WTC11 (cell line): ENCODE data around the gene CBFA2T3. TPM values are rescaled to one million over a fixed set of nuclear protein-coding genes. Genes with fewer than 3 reads are reported as not detected.

Experiments used
- ATAC-seq: fragments of 200-7000 bp; cut with Tn5 transposase; 2 replicates; pipeline ENCODE4 v1.10.0; 2021; ENCODE audit warnings: mild to moderate bottlenecking, moderate library complexity
- CTCF ChIA-PET: fragments of 300-600 bp; sonication (Branson Sonifier 250); formaldehyde crosslinking; loops from one replicate; lab custom pipeline; 2021; ENCODE audit warnings: antibody characterized with exemption; lab: Charles Lee
- POLR2A ChIA-PET: fragments of 350-600 bp; sonication (Branson Sonifier 250); formaldehyde crosslinking; loops from one replicate; lab custom pipeline; 2021; ENCODE audit warnings: antibody characterized with exemption; lab: Charles Lee
- DNase-seq: peaks from one replicate; pipeline ENCODE4 v3.0.0; 2021; ENCODE audit warnings: low spot score
- H3K27ac Mint-ChIP-seq: 2 replicates; pipeline ENCODE4 v1.8.0; 2021; ENCODE audit warnings: mixed read lengths
- H3K27me3 Mint-ChIP-seq: 2 replicates; pipeline ENCODE4 v1.8.0; 2021; ENCODE audit warnings: low read depth, mild to moderate bottlenecking, moderate library complexity, mixed read lengths
- H3K36me3 Mint-ChIP-seq: 2 replicates; pipeline ENCODE4 v1.8.0; 2021; ENCODE audit warnings: mixed read lengths
- H3K4me1 Mint-ChIP-seq: 2 replicates; pipeline ENCODE4 v1.8.0; 2022; ENCODE audit warnings: mixed read lengths
- H3K4me3 Mint-ChIP-seq: 2 replicates; pipeline ENCODE4 v1.8.0; 2021; ENCODE audit warnings: mild to moderate bottlenecking, moderate library complexity, mixed read lengths
- H3K9me3 Mint-ChIP-seq: 2 replicates; pipeline ENCODE4 v1.8.0; 2021; ENCODE audit warnings: mixed read lengths
- ATF1 ChIP-seq: sonication (generic); formaldehyde crosslinking; IDR thresholded peaks from 2 replicates; pipeline ENCODE4 v1.8.1; 2023; ENCODE audit warnings: mild to moderate bottlenecking, moderate library complexity, missing genetic modification reagents
- CBFB ChIP-seq: sonication (generic); formaldehyde crosslinking; IDR thresholded peaks from 2 replicates; pipeline ENCODE4 v1.8.1; 2022; ENCODE audit warnings: mild to moderate bottlenecking, low read depth, missing genetic modification reagents
- ELF4 ChIP-seq: sonication (generic); formaldehyde crosslinking; IDR thresholded peaks from 2 replicates; pipeline ENCODE4 v1.8.1; 2022; ENCODE audit warnings: low read depth, mild to moderate bottlenecking, moderate library complexity, missing genetic modification reagents
- ESRRA ChIP-seq: sonication (generic); formaldehyde crosslinking; IDR thresholded peaks from 2 replicates; pipeline ENCODE4 v1.8.1; 2022; ENCODE audit warnings: mild to moderate bottlenecking, missing genetic modification reagents, borderline replicate concordance
- FOXK1 ChIP-seq: sonication (generic); formaldehyde crosslinking; IDR thresholded peaks from 2 replicates; pipeline ENCODE4 v1.8.0; 2022; ENCODE audit warnings: mild to moderate bottlenecking, moderate library complexity, missing genetic modification reagents
- FOXP1 ChIP-seq: sonication (generic); formaldehyde crosslinking; IDR thresholded peaks from 2 replicates; pipeline ENCODE4 v1.8.0; 2022; ENCODE audit warnings: missing genetic modification reagents, mild to moderate bottlenecking, moderate library complexity, borderline replicate concordance
- HMGA2 ChIP-seq: fragments of 250-450 bp; sonication (Bioruptor Pico); IDR thresholded peaks from 2 replicates; pipeline ENCODE4 v1.4.0; 2021; ENCODE audit warnings: mild to moderate bottlenecking, moderate library complexity
- MXD4 ChIP-seq: fragments of 250-450 bp; sonication (Bioruptor Pico); IDR thresholded peaks from 2 replicates; pipeline ENCODE4 v1.8.0; 2021; ENCODE audit warnings: mild to moderate bottlenecking, moderate library complexity, borderline replicate concordance
- NFATC4 ChIP-seq: fragments of 250-450 bp; sonication (Bioruptor Pico); IDR thresholded peaks from 2 replicates; pipeline ENCODE4 v1.9.0; 2021; ENCODE audit warnings: mild to moderate bottlenecking
- NFE2L1 ChIP-seq: sonication (generic); formaldehyde crosslinking; IDR thresholded peaks from 2 replicates; pipeline ENCODE4 v1.8.1; 2023; ENCODE audit warnings: missing genetic modification reagents
- SMAD3 ChIP-seq: sonication (generic); formaldehyde crosslinking; IDR thresholded peaks from 2 replicates; pipeline ENCODE4 v1.8.0; 2022; ENCODE audit warnings: missing genetic modification reagents, mild to moderate bottlenecking, borderline replicate concordance
- TP53 ChIP-seq: sonication (generic); formaldehyde crosslinking; IDR thresholded peaks from 2 replicates; pipeline ENCODE4 v1.8.1; 2023; ENCODE audit warnings: mild to moderate bottlenecking, missing genetic modification reagents
- ZNF138 ChIP-seq: sonication (generic); formaldehyde crosslinking; conservative IDR thresholded peaks from 2 replicates; pipeline ENCODE4 v1.8.1; 2022; ENCODE audit warnings: mild to moderate bottlenecking, moderate library complexity, missing genetic modification reagents
- ZNF263 ChIP-seq: sonication (generic); formaldehyde crosslinking; IDR thresholded peaks from 2 replicates; pipeline ENCODE4 v1.8.1; 2022; ENCODE audit warnings: low read depth, mild to moderate bottlenecking, moderate library complexity, missing genetic modification reagents
- ZNF317 ChIP-seq: sonication (generic); formaldehyde crosslinking; IDR thresholded peaks from 2 replicates; pipeline ENCODE4 v1.8.1; 2023; ENCODE audit warnings: low read depth, mild to moderate bottlenecking, moderate library complexity, missing genetic modification reagents, borderline replicate concordance
- total RNA-seq: library from RNA; stranded (reverse); gene quantifications from 3 replicates; pipeline ENCODE4 v1.2.3, GENCODE V29; 2021
- TF ChIP-seq, protein P1 (sequence below): sonication (generic); formaldehyde crosslinking; IDR thresholded peaks from 2 replicates; pipeline ENCODE4 v1.8.1; 2022; ENCODE audit warnings: mild to moderate bottlenecking, moderate library complexity, missing genetic modification reagents
- TF ChIP-seq, protein P2 (sequence below): sonication (generic); formaldehyde crosslinking; conservative IDR thresholded peaks from 2 replicates; pipeline ENCODE4 v1.8.1; 2022; ENCODE audit warnings: mild to moderate bottlenecking, missing genetic modification reagents
- TF ChIP-seq, protein P3 (sequence below): sonication (generic); formaldehyde crosslinking; IDR thresholded peaks from 2 replicates; pipeline ENCODE4 v1.8.0; 2022; ENCODE audit warnings: mild to moderate bottlenecking, missing genetic modification reagents
- TF ChIP-seq, protein P4 (sequence below): sonication (generic); formaldehyde crosslinking; IDR thresholded peaks from 2 replicates; pipeline ENCODE4 v1.8.0; 2023; ENCODE audit warnings: missing genetic modification reagents, mild to moderate bottlenecking, borderline replicate concordance
- TF ChIP-seq, protein P5 (sequence below): sonication (generic); formaldehyde crosslinking; IDR thresholded peaks from 2 replicates; pipeline ENCODE4 v1.8.0; 2023; ENCODE audit warnings: missing genetic modification reagents
- TF ChIP-seq, protein P6 (sequence below): fragments of 250-450 bp; sonication (Bioruptor Pico); IDR thresholded peaks from 2 replicates; pipeline ENCODE4 v1.9.0; 2021; ENCODE audit warnings: mild to moderate bottlenecking
- TF ChIP-seq, protein P7 (sequence below): sonication (generic); formaldehyde crosslinking; IDR thresholded peaks from 2 replicates; pipeline ENCODE4 v1.8.1; 2022; ENCODE audit warnings: low read depth, missing genetic modification reagents, borderline replicate concordance
- TF ChIP-seq, protein P8 (sequence below): fragments of 250-450 bp; sonication (Bioruptor Pico); IDR thresholded peaks from 2 replicates; pipeline ENCODE4 v1.9.0; 2021; ENCODE audit warnings: moderate library complexity, mild to moderate bottlenecking, inconsistent platforms, borderline replicate concordance
- TF ChIP-seq, protein P9 (sequence below): fragments of 250-450 bp; sonication (Bioruptor Pico); IDR thresholded peaks from 2 replicates; pipeline ENCODE4 v1.8.0; 2021; ENCODE audit warnings: mild to moderate bottlenecking

Gene CBFA2T3
- total RNA-seq, 1 experiment from 2014 or later = 2.6 TPM

DNA sequence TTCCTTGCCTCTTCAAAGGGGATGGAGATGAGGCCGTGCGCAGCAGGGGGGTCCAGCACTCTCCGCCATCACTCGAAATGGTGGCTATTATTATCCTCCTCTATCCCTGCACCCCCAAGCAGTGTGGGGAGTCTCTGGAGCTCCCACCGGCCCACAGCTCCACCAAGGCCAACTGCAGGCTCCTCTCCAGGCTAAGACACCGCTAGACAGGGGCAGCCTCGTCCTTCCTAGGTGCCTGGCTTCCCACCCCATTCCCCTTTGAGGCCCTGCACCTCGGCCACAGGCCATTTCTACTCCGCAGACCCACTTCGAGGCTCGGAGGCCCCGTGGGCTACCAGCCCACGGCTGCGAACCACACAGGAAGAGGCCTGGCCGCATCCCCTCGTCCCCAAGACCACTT, 71.0 kb downstream of the CBFA2T3 start:
- H3K4me1 Mint-ChIP-seq = peaks cover 2% of the 10 kb centered on the region; the same call in 1 of the 2 replicates
- no peaks in the 10 kb centered on the region for H3K27me3 Mint-ChIP-seq
- POLR2A ChIA-PET = no interaction called here
- ATAC-seq (no peak), DNase-seq (no peak)
- H3K4me3 Mint-ChIP-seq = no peak overlapping the region
- H3K9me3 Mint-ChIP-seq = no peaks in the 10 kb centered on the region
- CTCF ChIA-PET = interaction anchor here (0.6 to 1.6 kb wide), 9 partner anchors 9 to 709 kb away, joined by 3 to 20 read pairs (median 3); no protein-coding TSS in a partner anchor
- TF ChIP-seq ESRRA (CRISPR knock-in tag) (no peak), ZNF138 (no peak), NFE2L1 (no peak), ZNF263 (CRISPR knock-in tag) (no peak), MXD4 (CRISPR knock-in tag) (no peak), NFATC4 (no peak), ZNF317 (CRISPR knock-in tag) (no peak)
- TF ChIP-seq, protein P1, sequence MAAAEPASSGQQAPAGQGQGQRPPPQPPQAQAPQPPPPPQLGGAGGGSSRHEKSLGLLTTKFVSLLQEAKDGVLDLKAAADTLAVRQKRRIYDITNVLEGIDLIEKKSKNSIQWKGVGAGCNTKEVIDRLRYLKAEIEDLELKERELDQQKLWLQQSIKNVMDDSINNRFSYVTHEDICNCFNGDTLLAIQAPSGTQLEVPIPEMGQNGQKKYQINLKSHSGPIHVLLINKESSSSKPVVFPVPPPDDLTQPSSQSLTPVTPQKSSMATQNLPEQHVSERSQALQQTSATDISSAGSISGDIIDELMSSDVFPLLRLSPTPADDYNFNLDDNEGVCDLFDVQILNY (CRISPR knock-in tag) = no peak
- no peaks in the 10 kb centered on the region for H3K36me3 Mint-ChIP-seq
- H3K27ac Mint-ChIP-seq = no peak overlapping the region

DNA sequence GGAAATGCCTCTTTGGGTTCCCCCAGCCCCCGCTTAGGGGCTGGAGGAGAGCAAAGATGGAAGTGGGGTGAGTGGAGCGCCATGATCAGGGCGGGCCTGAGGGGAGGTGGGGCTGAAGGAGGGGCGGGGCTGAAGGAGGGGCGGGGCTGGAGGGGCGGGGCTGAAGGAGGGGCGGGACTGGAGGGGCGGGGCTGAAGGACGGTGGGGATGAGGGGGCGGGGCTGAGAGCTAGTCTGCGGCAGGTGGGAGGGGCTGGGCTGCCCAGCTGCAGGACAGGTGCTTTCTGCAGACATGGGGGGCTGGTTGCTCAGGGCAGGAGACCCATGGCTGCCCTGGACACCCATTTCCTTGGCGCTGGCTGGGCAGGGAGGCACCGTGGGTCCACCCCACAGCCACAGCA, 71.4 kb downstream of the CBFA2T3 start:
- no peaks in the 10 kb centered on the region for H3K36me3 Mint-ChIP-seq
- no peaks in the 10 kb centered on the region for H3K27me3 Mint-ChIP-seq
- no peaks in the 10 kb centered on the region for H3K9me3 Mint-ChIP-seq
- ChIA-PET POLR2A (no interaction called here), CTCF (interaction anchor here (0.6 to 1.6 kb wide), 11 partner anchors 9 to 709 kb away, joined by 3 to 20 read pairs (median 3); partner anchors contain the start of genes CDH15, GALNS and TRAPPC2L)
- ATAC-seq = peak; percentile 63
- TF ChIP-seq NFE2L1 = no peak
- TF ChIP-seq, protein P2, sequence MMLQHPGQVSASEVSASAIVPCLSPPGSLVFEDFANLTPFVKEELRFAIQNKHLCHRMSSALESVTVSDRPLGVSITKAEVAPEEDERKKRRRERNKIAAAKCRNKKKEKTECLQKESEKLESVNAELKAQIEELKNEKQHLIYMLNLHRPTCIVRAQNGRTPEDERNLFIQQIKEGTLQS (CRISPR knock-in tag) = no peak
- TF ChIP-seq, protein P3, sequence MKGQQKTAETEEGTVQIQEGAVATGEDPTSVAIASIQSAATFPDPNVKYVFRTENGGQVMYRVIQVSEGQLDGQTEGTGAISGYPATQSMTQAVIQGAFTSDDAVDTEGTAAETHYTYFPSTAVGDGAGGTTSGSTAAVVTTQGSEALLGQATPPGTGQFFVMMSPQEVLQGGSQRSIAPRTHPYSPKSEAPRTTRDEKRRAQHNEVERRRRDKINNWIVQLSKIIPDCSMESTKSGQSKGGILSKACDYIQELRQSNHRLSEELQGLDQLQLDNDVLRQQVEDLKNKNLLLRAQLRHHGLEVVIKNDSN (CRISPR knock-in tag) = no peak
- TF ChIP-seq ATF1 (CRISPR knock-in tag) = no peak
- TF ChIP-seq TP53 (CRISPR knock-in tag) = no peak
- TF ChIP-seq, protein P4, sequence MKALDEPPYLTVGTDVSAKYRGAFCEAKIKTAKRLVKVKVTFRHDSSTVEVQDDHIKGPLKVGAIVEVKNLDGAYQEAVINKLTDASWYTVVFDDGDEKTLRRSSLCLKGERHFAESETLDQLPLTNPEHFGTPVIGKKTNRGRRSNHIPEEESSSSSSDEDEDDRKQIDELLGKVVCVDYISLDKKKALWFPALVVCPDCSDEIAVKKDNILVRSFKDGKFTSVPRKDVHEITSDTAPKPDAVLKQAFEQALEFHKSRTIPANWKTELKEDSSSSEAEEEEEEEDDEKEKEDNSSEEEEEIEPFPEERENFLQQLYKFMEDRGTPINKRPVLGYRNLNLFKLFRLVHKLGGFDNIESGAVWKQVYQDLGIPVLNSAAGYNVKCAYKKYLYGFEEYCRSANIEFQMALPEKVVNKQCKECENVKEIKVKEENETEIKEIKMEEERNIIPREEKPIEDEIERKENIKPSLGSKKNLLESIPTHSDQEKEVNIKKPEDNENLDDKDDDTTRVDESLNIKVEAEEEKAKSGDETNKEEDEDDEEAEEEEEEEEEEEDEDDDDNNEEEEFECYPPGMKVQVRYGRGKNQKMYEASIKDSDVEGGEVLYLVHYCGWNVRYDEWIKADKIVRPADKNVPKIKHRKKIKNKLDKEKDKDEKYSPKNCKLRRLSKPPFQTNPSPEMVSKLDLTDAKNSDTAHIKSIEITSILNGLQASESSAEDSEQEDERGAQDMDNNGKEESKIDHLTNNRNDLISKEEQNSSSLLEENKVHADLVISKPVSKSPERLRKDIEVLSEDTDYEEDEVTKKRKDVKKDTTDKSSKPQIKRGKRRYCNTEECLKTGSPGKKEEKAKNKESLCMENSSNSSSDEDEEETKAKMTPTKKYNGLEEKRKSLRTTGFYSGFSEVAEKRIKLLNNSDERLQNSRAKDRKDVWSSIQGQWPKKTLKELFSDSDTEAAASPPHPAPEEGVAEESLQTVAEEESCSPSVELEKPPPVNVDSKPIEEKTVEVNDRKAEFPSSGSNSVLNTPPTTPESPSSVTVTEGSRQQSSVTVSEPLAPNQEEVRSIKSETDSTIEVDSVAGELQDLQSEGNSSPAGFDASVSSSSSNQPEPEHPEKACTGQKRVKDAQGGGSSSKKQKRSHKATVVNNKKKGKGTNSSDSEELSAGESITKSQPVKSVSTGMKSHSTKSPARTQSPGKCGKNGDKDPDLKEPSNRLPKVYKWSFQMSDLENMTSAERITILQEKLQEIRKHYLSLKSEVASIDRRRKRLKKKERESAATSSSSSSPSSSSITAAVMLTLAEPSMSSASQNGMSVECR (CRISPR knock-in tag) = no peak
- no peak for TF ChIP-seq CBFB (CRISPR knock-in tag)
- TF ChIP-seq, protein P5, sequence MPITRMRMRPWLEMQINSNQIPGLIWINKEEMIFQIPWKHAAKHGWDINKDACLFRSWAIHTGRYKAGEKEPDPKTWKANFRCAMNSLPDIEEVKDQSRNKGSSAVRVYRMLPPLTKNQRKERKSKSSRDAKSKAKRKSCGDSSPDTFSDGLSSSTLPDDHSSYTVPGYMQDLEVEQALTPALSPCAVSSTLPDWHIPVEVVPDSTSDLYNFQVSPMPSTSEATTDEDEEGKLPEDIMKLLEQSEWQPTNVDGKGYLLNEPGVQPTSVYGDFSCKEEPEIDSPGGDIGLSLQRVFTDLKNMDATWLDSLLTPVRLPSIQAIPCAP (CRISPR knock-in tag) = no peak
- no peak for TF ChIP-seq HMGA2 (CRISPR knock-in tag)
- TF ChIP-seq, protein P6, sequence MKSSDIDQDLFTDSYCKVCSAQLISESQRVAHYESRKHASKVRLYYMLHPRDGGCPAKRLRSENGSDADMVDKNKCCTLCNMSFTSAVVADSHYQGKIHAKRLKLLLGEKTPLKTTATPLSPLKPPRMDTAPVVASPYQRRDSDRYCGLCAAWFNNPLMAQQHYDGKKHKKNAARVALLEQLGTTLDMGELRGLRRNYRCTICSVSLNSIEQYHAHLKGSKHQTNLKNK (CRISPR knock-in tag) = no peak
- no peak for TF ChIP-seq FOXK1 (CRISPR knock-in tag)
- TF ChIP-seq, protein P7, sequence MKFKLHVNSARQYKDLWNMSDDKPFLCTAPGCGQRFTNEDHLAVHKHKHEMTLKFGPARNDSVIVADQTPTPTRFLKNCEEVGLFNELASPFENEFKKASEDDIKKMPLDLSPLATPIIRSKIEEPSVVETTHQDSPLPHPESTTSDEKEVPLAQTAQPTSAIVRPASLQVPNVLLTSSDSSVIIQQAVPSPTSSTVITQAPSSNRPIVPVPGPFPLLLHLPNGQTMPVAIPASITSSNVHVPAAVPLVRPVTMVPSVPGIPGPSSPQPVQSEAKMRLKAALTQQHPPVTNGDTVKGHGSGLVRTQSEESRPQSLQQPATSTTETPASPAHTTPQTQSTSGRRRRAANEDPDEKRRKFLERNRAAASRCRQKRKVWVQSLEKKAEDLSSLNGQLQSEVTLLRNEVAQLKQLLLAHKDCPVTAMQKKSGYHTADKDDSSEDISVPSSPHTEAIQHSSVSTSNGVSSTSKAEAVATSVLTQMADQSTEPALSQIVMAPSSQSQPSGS (CRISPR knock-in tag) = no peak
- TF ChIP-seq NFATC4 = no peak
- no peak for TF ChIP-seq FOXP1 (CRISPR knock-in tag)
- TF ChIP-seq SMAD3 = no peak
- no peak for TF ChIP-seq ELF4 (CRISPR knock-in tag)
- TF ChIP-seq, protein P8, sequence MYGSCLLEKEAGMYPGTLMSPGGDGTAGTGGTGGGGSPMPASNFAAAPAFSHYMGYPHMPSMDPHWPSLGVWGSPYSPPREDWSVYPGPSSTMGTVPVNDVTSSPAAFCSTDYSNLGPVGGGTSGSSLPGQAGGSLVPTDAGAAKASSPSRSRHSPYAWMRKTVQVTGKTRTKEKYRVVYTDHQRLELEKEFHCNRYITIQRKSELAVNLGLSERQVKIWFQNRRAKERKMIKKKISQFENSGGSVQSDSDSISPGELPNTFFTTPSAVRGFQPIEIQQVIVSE (CRISPR knock-in tag) = no peak
- TF ChIP-seq, protein P9, sequence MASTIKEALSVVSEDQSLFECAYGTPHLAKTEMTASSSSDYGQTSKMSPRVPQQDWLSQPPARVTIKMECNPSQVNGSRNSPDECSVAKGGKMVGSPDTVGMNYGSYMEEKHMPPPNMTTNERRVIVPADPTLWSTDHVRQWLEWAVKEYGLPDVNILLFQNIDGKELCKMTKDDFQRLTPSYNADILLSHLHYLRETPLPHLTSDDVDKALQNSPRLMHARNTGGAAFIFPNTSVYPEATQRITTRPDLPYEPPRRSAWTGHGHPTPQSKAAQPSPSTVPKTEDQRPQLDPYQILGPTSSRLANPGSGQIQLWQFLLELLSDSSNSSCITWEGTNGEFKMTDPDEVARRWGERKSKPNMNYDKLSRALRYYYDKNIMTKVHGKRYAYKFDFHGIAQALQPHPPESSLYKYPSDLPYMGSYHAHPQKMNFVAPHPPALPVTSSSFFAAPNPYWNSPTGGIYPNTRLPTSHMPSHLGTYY (CRISPR knock-in tag) = no peak
- TF ChIP-seq MXD4 (CRISPR knock-in tag) = no peak
- TF ChIP-seq ZNF138 = no peak
- DNase-seq = peak; percentile 73
- peaks cover 2% of the 10 kb centered on the region; the same call in 1 of the 2 replicates for H3K4me1 Mint-ChIP-seq
- H3K27ac Mint-ChIP-seq = no peak overlapping the region
- no peak overlapping the region for H3K4me3 Mint-ChIP-seq
